IMR-90 (cell line): ENCODE results near the gene EIF2B5.

Experiments
- CEBPB ChIP-seq: IDR thresholded peaks from 2 replicates; pipeline ENCODE4 v1.6.1; 2012; ENCODE audit warnings: low read depth, low read length, improper control_type of control experiment
- CTCF ChIP-seq: conservative IDR thresholded peaks from 2 replicates; pipeline ENCODE4 v1.5.1; 2012; ENCODE audit warnings: mild to moderate bottlenecking, low read depth, low read length, improper control_type of control experiment
- FOS ChIP-seq: fragments of 150-350 bp; IDR thresholded peaks from 2 replicates; pipeline ENCODE4 v1.6.1; 2016; ENCODE audit warnings: low read depth, low read length
- MAFK ChIP-seq: IDR thresholded peaks from 2 replicates; pipeline ENCODE4 v1.6.1; 2012; ENCODE audit warnings: low read depth, low read length, improper control_type of control experiment
- MAZ ChIP-seq: IDR thresholded peaks from 2 replicates; pipeline ENCODE4 v1.6.1; 2012; ENCODE audit warnings: low read depth, mild to moderate bottlenecking, low read length, improper control_type of control experiment, moderate library complexity, borderline replicate concordance
- NFE2L2 ChIP-seq: fragments of 150-350 bp; IDR thresholded peaks from 2 replicates; pipeline ENCODE4 v1.6.1; 2016; ENCODE audit warnings: low read depth, mild to moderate bottlenecking, low read length
- POLR2A ChIP-seq: IDR thresholded peaks from 2 replicates; pipeline ENCODE4 v1.6.1; 2012; ENCODE audit warnings: mild to moderate bottlenecking, low read depth, low read length
- RAD21 ChIP-seq: IDR thresholded peaks from 2 replicates; pipeline ENCODE4 v1.6.1; 2012; ENCODE audit warnings: low read length, improper control_type of control experiment
- USF2 ChIP-seq: fragments of 150-350 bp; IDR thresholded peaks from 2 replicates; pipeline ENCODE4 v1.6.1; 2017; ENCODE audit warnings: mild to moderate bottlenecking, antibody characterized with exemption, low read length, low read depth

GRCh38 chr3:184154885-184155643 lies 19.9 kb downstream of the EIF2B5 start, which contains the start of gene DVL3:
- TF ChIP-seq RAD21 (no peak), CTCF (no peak), POLR2A (peak; percentile 59), CEBPB (no peak), MAZ (peak; percentile 61; the same call in 1 of the 2 replicates), MAFK (no peak), USF2 (no peak), NFE2L2 (no peak), FOS (no peak)
